ENCODE data around the gene SRP68. TPM values are rescaled to one million over a fixed set of nuclear protein-coding genes. Genes with fewer than 3 reads are reported as not detected.

The SRP68 gene
- polyA plus RNA-seq, 1 experiment: 101 TPM

- CTCF ChIA-PET: interaction anchor here (0.5 to 6.6 kb wide), 17 partner anchors 8 to 218 kb away, joined by 3 to 57 read pairs (median 4); partner anchors contain the start of gene MRPL38
- peak; percentile 66 for TF ChIP-seq CTCF (IDR thresholded peaks at IDR 0.05; ENCODE audit: low read depth, low read length)
- Histone ChIP-seq H3K9me3 (ENCODE audit: control insufficient read depth, insufficient read depth, low read length) (peaks cover 5% of the 10 kb centered on the region; the same call in 1 of the 2 replicates), H3K27me3 (ENCODE audit: control insufficient read depth, insufficient read depth, low read length) (no peaks in the 10 kb centered on the region), H3K4me3 (ENCODE audit: low read depth, low read length) (no peak overlapping the region), H3K27ac (ENCODE audit: low read depth, low read length) (peak overlapping the region; percentile 31)
- POLR2A ChIA-PET: interaction anchor here (0.6 kb wide), 1 partner anchor 54 kb away, joined by 7 read pairs; no protein-coding TSS in a partner anchor
- no peak for DNase-seq (ENCODE audit: low read depth, low spot score)
These were observed 66.8 kb downstream of the SRP68 start for GRCh38 chr17:76005263-76006149.

- ChIA-PET CTCF (interaction anchor here (0.9 to 6.6 kb wide), 10 partner anchors 8 to 101 kb away, joined by 3 to 57 read pairs (median 4); partner anchors contain the start of gene MRPL38), POLR2A (no interaction called here)
- H3K4me3 ChIP-seq (ENCODE audit: low read depth, low read length): no peak overlapping the region
- H3K27me3 ChIP-seq (ENCODE audit: control insufficient read depth, insufficient read depth, low read length): no peaks in the 10 kb centered on the region
- H3K27ac ChIP-seq (ENCODE audit: low read depth, low read length): peak overlapping the region; percentile 31
- H3K9me3 ChIP-seq (ENCODE audit: control insufficient read depth, insufficient read depth, low read length): peaks cover 5% of the 10 kb centered on the region; the same call in 1 of the 2 replicates
- TF ChIP-seq CTCF (IDR thresholded peaks at IDR 0.05; ENCODE audit: low read depth, low read length): no peak
- no peak for DNase-seq (ENCODE audit: low read depth, low spot score)
These were observed 67.5 kb downstream of the SRP68 start for GRCh38 chr17:76004750-76005262.

GRCh38 chr17:76003915-76004314 lies 68.4 kb downstream of the SRP68 start:
- Histone ChIP-seq H3K27ac (ENCODE audit: low read depth, low read length) (no peak overlapping the region), H3K27me3 (ENCODE audit: control insufficient read depth, insufficient read depth, low read length) (no peaks in the 10 kb centered on the region), H3K4me3 (ENCODE audit: low read depth, low read length) (no peak overlapping the region), H3K9me3 (ENCODE audit: control insufficient read depth, insufficient read depth, low read length) (peaks cover 3% of the 10 kb centered on the region; the same call in 1 of the 2 replicates)
- ChIA-PET CTCF (interaction anchor here (0.5 to 6.6 kb wide), 7 partner anchors 10 to 100 kb away, joined by 3 to 57 read pairs (median 11); partner anchors contain the start of gene MRPL38), POLR2A (interaction anchor here (0.6 kb wide), 1 partner anchor 38 kb away, joined by 4 read pairs; no protein-coding TSS in a partner anchor)
- DNase-seq (ENCODE audit: low read depth, low spot score): no peak
- no peak for TF ChIP-seq CTCF (IDR thresholded peaks at IDR 0.05; ENCODE audit: low read depth, low read length)

GRCh38 chr17:76002100-76002499 lies 70.2 kb downstream of the SRP68 start:
- H3K9me3 ChIP-seq (ENCODE audit: control insufficient read depth, insufficient read depth, low read length): no peaks in the 10 kb centered on the region; the same call in 1 of the 2 replicates
- no peak overlapping the region for H3K4me3 ChIP-seq (ENCODE audit: low read depth, low read length)
- POLR2A ChIA-PET: no interaction called here
- CTCF ChIA-PET: interaction anchor here (0.6 to 6.6 kb wide), 6 partner anchors 10 to 98 kb away, joined by 3 to 46 read pairs (median 8); partner anchors contain the start of gene MRPL38
- no peak for DNase-seq (ENCODE audit: low read depth, low spot score)
- no peak for TF ChIP-seq CTCF (IDR thresholded peaks at IDR 0.05; ENCODE audit: low read depth, low read length)
- no peak overlapping the region for H3K27ac ChIP-seq (ENCODE audit: low read depth, low read length)
- no peaks in the 10 kb centered on the region for H3K27me3 ChIP-seq (ENCODE audit: control insufficient read depth, insufficient read depth, low read length)
